CD14-positive monocyte (primary cell): ENCODE data around the gene MYOZ3. TPM values are rescaled to one million over a fixed set of nuclear protein-coding genes. Genes with fewer than 3 reads are reported as not detected.

ENCODE experiments used
- DNase-seq, 3 donors: peaks; one replicate each; pipeline ENCODE4 v3.0.0-alpha.2; 2011 to 2022
- H2AFZ ChIP-seq: 2 replicates; pipeline ENCODE4 v1.6.0; 2012; ENCODE audit warnings: mild to moderate bottlenecking, low read depth, low read length, inconsistent platforms; ENCODE audit not compliant: insufficient read depth, poor library complexity, severe bottlenecking
- H3K27ac ChIP-seq, 2 donors: 1 replicate in 1 of 2; 2 replicates in 1 of 2; pipeline ENCODE4 v1.5.1; 2012 to 2013; ENCODE audit warnings: low read length in 2 of 2, control low read depth in 1 of 2, inconsistent platforms in 1 of 2, low read depth in 1 of 2, mild to moderate bottlenecking in 1 of 2
- H3K27me3 ChIP-seq, 2 donors: one replicate each; pipeline versions ENCODE4 v1.6.0 to v1.6.1; 2011 to 2013; ENCODE audit warnings: low read length in 2 of 2; ENCODE audit not compliant: control insufficient read depth in 2 of 2, insufficient read depth in 2 of 2
- H3K36me3 ChIP-seq, 2 donors: replicated peaks in 1 of 2; 1 replicate in 1 of 2; 2 replicates in 1 of 2; pipeline versions ENCODE4 v1.5.1 to v1.6.1; 2012 to 2013; ENCODE audit warnings: low read length in 2 of 2, control low read depth in 1 of 2, inconsistent platforms in 1 of 2, mild to moderate bottlenecking in 1 of 2; ENCODE audit not compliant: insufficient read depth in 2 of 2, control insufficient read depth in 1 of 2
- H3K4me1 ChIP-seq, 2 donors: 1 replicate in 1 of 2; 2 replicates in 1 of 2; pipeline versions ENCODE4 v1.5.1 to v1.6.1; 2012 to 2013; ENCODE audit warnings: low read length in 2 of 2, control low read depth in 1 of 2, inconsistent platforms in 1 of 2, mild to moderate bottlenecking in 1 of 2, moderate library complexity in 1 of 2; ENCODE audit not compliant: insufficient read depth in 2 of 2, control insufficient read depth in 1 of 2
- H3K4me2 ChIP-seq: replicated peaks from 2 replicates; pipeline ENCODE3; 2012; ENCODE audit warnings: low read length, moderate library complexity, mild to moderate bottlenecking; ENCODE audit not compliant: poor library complexity, severe bottlenecking; ENCODE audit errors: extremely low read depth
- H3K4me3 ChIP-seq, 3 experiments: fragments of 200-600 bp in 1 of 3; sonication (generic) in 1 of 3; replicated peaks in 1 of 3; 1 replicate in 2 of 3; 2 replicates in 1 of 3; pipeline ENCODE4 v1.5.1; 2011 to 2013; ENCODE audit warnings: low read length in 3 of 3, mild to moderate bottlenecking in 3 of 3, control low read depth in 2 of 3, low read depth in 2 of 3, inconsistent platforms in 1 of 3, moderate library complexity in 1 of 3
- H3K79me2 ChIP-seq: 2 replicates; pipeline ENCODE4 v1.6.0; 2012; ENCODE audit warnings: mild to moderate bottlenecking, control low read depth, inconsistent platforms, low read length, moderate library complexity; ENCODE audit not compliant: insufficient read depth
- H3K9ac ChIP-seq: 2 replicates; pipeline ENCODE4 v1.6.0; 2017; ENCODE audit warnings: low read length, mild to moderate bottlenecking; ENCODE audit not compliant: insufficient read depth, poor library complexity, severe bottlenecking
- H3K9me3 ChIP-seq, 2 donors: replicated peaks in 1 of 2; 1 replicate in 1 of 2; 2 replicates in 1 of 2; pipeline versions ENCODE4 v1.5.1 to v1.6.1; 2012 to 2013; ENCODE audit warnings: low read length in 2 of 2, control low read depth in 1 of 2; ENCODE audit not compliant: control insufficient read depth in 1 of 2, insufficient read depth in 1 of 2
- H4K20me1 ChIP-seq: 2 replicates; pipeline ENCODE4 v1.6.0; 2012; ENCODE audit warnings: mild to moderate bottlenecking, low read length, control low read depth, moderate library complexity; ENCODE audit not compliant: insufficient read depth
- H3K27ac Mint-ChIP-seq, 7 donors: one replicate each; pipeline ENCODE4 v1.8.0; 2020; ENCODE audit warnings: mild to moderate bottlenecking in 7 of 7, mixed read lengths in 7 of 7, moderate library complexity in 6 of 7, inconsistent platforms in 2 of 7
- H3K27me3 Mint-ChIP-seq, 3 donors: one replicate each; pipeline ENCODE4 v1.8.0; 2021 to 2022; ENCODE audit warnings: low read depth in 3 of 3, mild to moderate bottlenecking in 3 of 3, mixed read lengths in 3 of 3, moderate library complexity in 3 of 3, inconsistent platforms in 1 of 3
- H3K36me3 Mint-ChIP-seq, 2 donors: one replicate each; pipeline ENCODE4 v1.8.0; 2020; ENCODE audit warnings: mixed read lengths in 2 of 2, inconsistent platforms in 1 of 2, mild to moderate bottlenecking in 1 of 2
- H3K4me1 Mint-ChIP-seq: one replicate; pipeline ENCODE4 v1.8.0; 2020; ENCODE audit warnings: mild to moderate bottlenecking, mixed read lengths
- H3K4me3 Mint-ChIP-seq, 2 donors: one replicate each; pipeline ENCODE4 v1.8.0; 2020; ENCODE audit warnings: mild to moderate bottlenecking in 2 of 2, mixed read lengths in 2 of 2, moderate library complexity in 1 of 2
- H3K9me3 Mint-ChIP-seq, 7 donors: one replicate each; pipeline ENCODE4 v1.8.0; 2020 to 2022; ENCODE audit warnings: mixed read lengths in 7 of 7, mild to moderate bottlenecking in 6 of 7, moderate library complexity in 6 of 7, inconsistent platforms in 2 of 7
- WGBS: methylation state at CpG from one replicate; pipeline ENCODE4 v1.1.5; 2013; ENCODE audit warnings: missing lambda C conversion rate; ENCODE audit not compliant: insufficient coverage; 5-methylcytosine and 5-hydroxymethylcytosine counted together
- intact Hi-C, 2 donors: fragments of 100-400 bp; cut with micrococcal nuclease; formaldehyde crosslinking; loops; one replicate each; pipeline versions ENCODE4 v1.15.0 to v1.15.1; 2023
- polyA plus RNA-seq, 3 donors: library from polyadenylated mRNA; depleted of rRNA in 1 of 3; unstranded in 2 of 3; stranded (reverse) in 1 of 3; fragments of 300-500 nt in 2 of 3; fragments of >200 nt in 1 of 3; fragmentation: Illumina TruSeq in 2 of 3; gene quantifications; 1 replicate in 2 of 3; 2 replicates in 1 of 3; pipeline ENCODE4 v1.2.3, GENCODE V29; 2012 to 2021
- TF ChIP-seq, protein P1 (sequence below): fragments of 200-600 bp; IDR thresholded peaks from one replicate; pipeline ENCODE4 v1.8.0; 2022; ENCODE audit warnings: antibody characterized with exemption, mild to moderate bottlenecking

The MYOZ3 gene
- polyA plus RNA-seq, 3 donors, result not detected

GRCh38 chr5:150614661-150615060 is 46.4 kb upstream of the MYOZ3 start:
- Mint-ChIP-seq H3K36me3 (no peaks in the 10 kb centered on the region), H3K9me3 (no peaks in the 10 kb centered on the region), H3K4me1 (no peaks in the 10 kb centered on the region), H3K27ac (no peak overlapping the region), H3K4me3 (no peak overlapping the region), H3K27me3 (peaks cover 3 to 12% (median 9%) of the 10 kb centered on the region in 3 donors)
- Histone ChIP-seq H3K9ac (no peak overlapping the region), H3K36me3 (no peaks in the 10 kb centered on the region), H3K4me1 (no peaks in the 10 kb centered on the region), H3K79me2 (no peaks in the 10 kb centered on the region), H2AFZ (no peak overlapping the region), H3K4me3 (no peak overlapping the region), H3K27ac (no peak overlapping the region), H3K4me2 (no peak overlapping the region), H3K27me3 (no peaks in the 10 kb centered on the region), H3K9me3 (no peaks in the 10 kb centered on the region), H4K20me1 (no peaks in the 10 kb centered on the region)
- WGBS, result 93% methylated on average over 4 of the region's 4 CpGs
- TF ChIP-seq, protein P1, sequence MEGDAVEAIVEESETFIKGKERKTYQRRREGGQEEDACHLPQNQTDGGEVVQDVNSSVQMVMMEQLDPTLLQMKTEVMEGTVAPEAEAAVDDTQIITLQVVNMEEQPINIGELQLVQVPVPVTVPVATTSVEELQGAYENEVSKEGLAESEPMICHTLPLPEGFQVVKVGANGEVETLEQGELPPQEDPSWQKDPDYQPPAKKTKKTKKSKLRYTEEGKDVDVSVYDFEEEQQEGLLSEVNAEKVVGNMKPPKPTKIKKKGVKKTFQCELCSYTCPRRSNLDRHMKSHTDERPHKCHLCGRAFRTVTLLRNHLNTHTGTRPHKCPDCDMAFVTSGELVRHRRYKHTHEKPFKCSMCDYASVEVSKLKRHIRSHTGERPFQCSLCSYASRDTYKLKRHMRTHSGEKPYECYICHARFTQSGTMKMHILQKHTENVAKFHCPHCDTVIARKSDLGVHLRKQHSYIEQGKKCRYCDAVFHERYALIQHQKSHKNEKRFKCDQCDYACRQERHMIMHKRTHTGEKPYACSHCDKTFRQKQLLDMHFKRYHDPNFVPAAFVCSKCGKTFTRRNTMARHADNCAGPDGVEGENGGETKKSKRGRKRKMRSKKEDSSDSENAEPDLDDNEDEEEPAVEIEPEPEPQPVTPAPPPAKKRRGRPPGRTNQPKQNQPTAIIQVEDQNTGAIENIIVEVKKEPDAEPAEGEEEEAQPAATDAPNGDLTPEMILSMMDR, result no peak
- no peak for DNase-seq
- intact Hi-C loops, result no loop called here

DNA sequence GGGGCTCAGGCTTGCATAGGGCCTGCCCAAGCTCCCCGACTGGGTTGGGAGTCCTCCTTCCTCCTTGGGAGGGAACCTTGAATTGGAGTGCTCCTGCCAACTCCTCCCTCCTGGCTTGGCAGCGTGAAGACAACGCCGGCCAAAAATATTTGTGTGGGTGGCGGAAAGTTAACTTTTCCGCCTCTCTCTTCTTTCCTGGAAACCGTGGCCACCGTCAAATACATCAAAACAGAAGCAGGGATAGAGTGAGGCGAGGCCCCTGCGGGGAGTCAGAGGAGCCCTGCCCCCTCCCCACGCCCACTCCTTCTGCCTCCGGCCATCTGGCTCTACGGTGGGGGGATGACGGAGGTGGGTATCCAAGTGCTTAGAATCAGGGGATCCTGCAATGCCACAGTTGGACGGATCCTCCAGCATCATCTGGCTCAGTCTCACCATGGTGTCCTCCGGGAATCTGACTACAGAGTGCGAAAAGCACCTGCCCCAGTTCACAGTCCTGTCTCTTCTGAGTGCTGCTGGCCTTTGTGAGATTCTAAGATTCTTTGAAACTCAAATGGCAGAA is 45.8 kb upstream of the MYOZ3 start:
- Histone ChIP-seq H3K27ac (no peak overlapping the region), H2AFZ (no peak overlapping the region)
- no peak overlapping the region for H3K27ac Mint-ChIP-seq

More for the DNA sequence above, 45.8 kb upstream of the MYOZ3 start:
- H3K79me2 ChIP-seq, result no peaks in the 10 kb centered on the region
- no peaks in the 10 kb centered on the region for H3K36me3 ChIP-seq
- no peak overlapping the region for H3K9ac ChIP-seq
- WGBS, result 70% methylated on average over 6 of the region's 17 CpGs
- no peak overlapping the region for H3K4me3 Mint-ChIP-seq
- no peaks in the 10 kb centered on the region for H3K27me3 ChIP-seq
- peaks cover 3 to 9% (median 8%) of the 10 kb centered on the region in 3 donors for H3K27me3 Mint-ChIP-seq
- H4K20me1 ChIP-seq, result no peaks in the 10 kb centered on the region
- H3K4me3 ChIP-seq, result no peak overlapping the region
- H3K4me2 ChIP-seq, result no peak overlapping the region
- no peaks in the 10 kb centered on the region for H3K9me3 Mint-ChIP-seq
- intact Hi-C loops, result no loop called here
- DNase-seq, result no peak
- TF ChIP-seq, protein P1, result no peak
- H3K36me3 Mint-ChIP-seq, result no peaks in the 10 kb centered on the region
- no peaks in the 10 kb centered on the region for H3K9me3 ChIP-seq
- H3K4me1 Mint-ChIP-seq, result no peaks in the 10 kb centered on the region
- no peaks in the 10 kb centered on the region for H3K4me1 ChIP-seq
